IPS DF 6.9 (cell line): Measurements from ENCODE around the gene AGO3.

Source experiments
- DNase-seq: peaks from one replicate; pipeline ENCODE4 v3.0.0-alpha.2; 2013; ENCODE audit warnings: low read depth, low spot score
- H3K27ac ChIP-seq: one replicate; pipeline ENCODE4 v1.5.1; 2013; ENCODE audit warnings: low read length, control low read depth
- H3K27me3 ChIP-seq: 2 replicates; pipeline ENCODE4 v1.6.1; 2013; ENCODE audit warnings: mild to moderate bottlenecking, low read length; ENCODE audit not compliant: control insufficient read depth, insufficient read depth
- H3K36me3 ChIP-seq: 2 replicates; pipeline ENCODE4 v1.6.1; 2013; ENCODE audit warnings: low read length; ENCODE audit not compliant: control insufficient read depth, insufficient read depth
- H3K4me1 ChIP-seq: 2 replicates; pipeline ENCODE4 v1.6.1; 2013; ENCODE audit warnings: low read length; ENCODE audit not compliant: control insufficient read depth, insufficient read depth
- H3K4me3 ChIP-seq: 2 replicates; pipeline ENCODE4 v1.5.1; 2013; ENCODE audit warnings: mild to moderate bottlenecking, low read length
- H3K9me3 ChIP-seq: 2 replicates; pipeline ENCODE4 v1.6.1; 2013; ENCODE audit warnings: low read length, inconsistent platforms; ENCODE audit not compliant: control insufficient read depth, insufficient read depth
- WGBS: extraction: QIAGEN DNeasy Blood & Tissue Kit; methylation state at CpG from one replicate; pipeline ENCODE4 v1.1.7; 2013; ENCODE audit warnings: mixed read lengths, missing lambda C conversion rate; ENCODE audit not compliant: insufficient read length, insufficient coverage; 5-methylcytosine and 5-hydroxymethylcytosine counted together

The AGO3 gene

DNA sequence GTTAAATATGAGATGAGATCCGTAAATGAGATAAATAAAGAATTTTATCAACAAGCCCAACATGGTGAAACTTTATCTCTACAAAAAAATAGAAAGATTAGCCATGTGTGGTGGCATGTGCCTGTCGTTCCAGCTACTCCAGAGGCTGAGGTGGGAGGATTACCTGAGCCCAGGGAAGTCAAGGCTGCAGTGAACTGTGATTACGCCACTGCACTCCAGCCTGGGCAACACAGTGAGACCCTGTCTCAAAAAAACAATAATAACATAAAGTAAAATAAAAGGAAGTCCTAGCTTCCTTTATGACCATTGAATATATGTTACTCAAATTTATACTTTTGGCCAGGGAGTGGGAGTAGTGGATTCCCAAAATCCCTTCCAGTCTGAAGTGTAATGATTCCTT lies 104.2 kb downstream of the AGO3 start:
- Histone ChIP-seq H3K4me3 (no peak overlapping the region), H3K27me3 (no peaks in the 10 kb centered on the region), H3K36me3 (no peaks in the 10 kb centered on the region), H3K9me3 (no peaks in the 10 kb centered on the region), H3K27ac (no peak overlapping the region), H3K4me1 (no peaks in the 10 kb centered on the region)
- no CpG with 5 or more reads among the region's 3 CpGs for WGBS
- no peak for DNase-seq

DNA sequence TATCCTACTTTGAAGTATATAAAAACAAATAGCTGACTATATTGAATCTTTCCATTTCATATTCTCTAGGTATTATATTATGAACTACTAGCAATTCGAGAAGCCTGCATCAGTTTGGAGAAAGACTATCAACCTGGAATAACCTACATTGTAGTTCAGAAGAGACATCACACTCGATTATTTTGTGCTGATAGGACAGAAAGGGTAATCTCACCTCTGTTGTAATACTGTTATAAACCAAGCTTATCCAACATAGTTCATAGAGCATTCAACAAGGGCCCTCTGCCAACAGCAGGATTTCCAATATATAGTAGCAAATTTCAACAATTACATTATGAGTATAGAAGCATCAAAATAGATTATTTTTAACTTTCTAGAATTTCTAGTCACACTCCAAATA lies 109.3 kb downstream of the AGO3 start:
- WGBS: no CpG with 5 or more reads among the region's 2 CpGs
- H3K4me3 ChIP-seq: no peak overlapping the region
- no peaks in the 10 kb centered on the region; the same call in 1 of the 2 replicates for H3K36me3 ChIP-seq

DNA sequence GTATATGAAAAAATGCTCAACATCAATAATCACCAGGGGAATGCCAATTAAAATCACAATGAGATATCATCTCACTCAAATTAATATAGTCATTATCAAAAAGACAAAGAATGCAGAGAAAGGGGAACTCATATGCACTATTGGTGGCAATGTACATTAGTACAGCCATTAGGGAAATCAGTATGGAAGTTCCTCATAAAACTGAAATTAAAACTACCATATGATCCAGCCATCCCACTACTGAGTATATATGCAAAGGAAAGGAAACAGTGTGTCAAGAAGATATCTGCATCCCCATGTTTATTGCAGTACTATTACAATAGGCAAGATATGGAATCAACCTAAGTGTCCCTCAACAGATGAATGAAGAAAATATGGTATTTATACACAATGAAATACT lies 120.9 kb downstream of the AGO3 start:
- no peak for DNase-seq
- H3K4me1 ChIP-seq: no peaks in the 10 kb centered on the region
- H3K27ac ChIP-seq: no peak overlapping the region
- H3K27me3 ChIP-seq: no peaks in the 10 kb centered on the region
- no peak overlapping the region for H3K4me3 ChIP-seq
- H3K36me3 ChIP-seq: no peaks in the 10 kb centered on the region; the same call in 1 of the 2 replicates
- no peaks in the 10 kb centered on the region for H3K9me3 ChIP-seq

More for the DNA sequence above, 109.3 kb downstream of the AGO3 start:
- H3K27ac ChIP-seq: no peak overlapping the region
- no peak for DNase-seq
- H3K27me3 ChIP-seq: no peaks in the 10 kb centered on the region
- no peaks in the 10 kb centered on the region for H3K9me3 ChIP-seq
- no peaks in the 10 kb centered on the region for H3K4me1 ChIP-seq

DNA sequence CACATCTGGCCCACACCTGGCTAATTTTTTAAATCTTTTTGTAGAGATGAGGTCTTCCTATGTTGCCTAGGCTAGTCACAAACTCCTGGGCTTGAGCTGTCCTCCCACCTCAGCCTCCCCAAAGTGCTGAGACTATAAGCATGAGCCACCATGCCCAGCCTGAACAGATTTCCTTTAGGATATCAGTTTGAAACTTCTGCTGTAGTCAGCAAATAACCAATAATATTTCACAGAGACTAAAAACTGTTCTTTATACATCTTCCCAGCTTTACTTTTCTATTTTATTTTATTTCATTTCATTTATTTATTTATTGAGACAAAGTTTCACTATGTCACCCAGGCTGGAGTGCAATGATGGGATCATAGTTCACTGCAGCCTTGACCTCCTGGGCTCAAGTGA lies 123.1 kb downstream of the AGO3 start:
- Histone ChIP-seq H3K27me3 (no peaks in the 10 kb centered on the region), H3K4me1 (no peaks in the 10 kb centered on the region), H3K9me3 (no peaks in the 10 kb centered on the region), H3K27ac (no peak overlapping the region), H3K36me3 (no peaks in the 10 kb centered on the region), H3K4me3 (no peak overlapping the region)
- no peak for DNase-seq

DNA sequence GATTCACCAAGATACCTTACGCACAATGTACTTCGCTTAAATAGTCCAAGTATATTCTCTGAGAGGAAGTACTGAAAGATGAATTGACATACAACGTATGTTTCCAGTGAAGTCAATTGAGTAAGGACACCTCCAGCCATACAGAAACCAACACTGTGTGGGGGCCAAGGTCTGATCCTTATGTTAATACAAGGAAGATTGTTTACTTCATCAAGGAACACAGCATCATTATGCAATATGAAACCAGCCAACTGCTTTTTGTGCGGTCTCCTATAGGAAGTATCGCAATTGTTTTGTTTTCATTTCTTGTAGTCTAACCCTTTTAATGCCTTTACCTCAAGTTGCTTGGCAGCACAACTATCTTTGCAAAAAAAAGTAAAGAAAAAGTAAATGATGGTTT lies 124.8 kb downstream of the AGO3 start:
- H3K4me1 ChIP-seq: no peaks in the 10 kb centered on the region
- H3K27me3 ChIP-seq: no peaks in the 10 kb centered on the region
- no peak overlapping the region for H3K27ac ChIP-seq
- H3K36me3 ChIP-seq: no peaks in the 10 kb centered on the region
- DNase-seq: no peak
- no CpG with 5 or more reads among the region's 5 CpGs for WGBS
- H3K4me3 ChIP-seq: no peak overlapping the region
- no peaks in the 10 kb centered on the region for H3K9me3 ChIP-seq

DNA sequence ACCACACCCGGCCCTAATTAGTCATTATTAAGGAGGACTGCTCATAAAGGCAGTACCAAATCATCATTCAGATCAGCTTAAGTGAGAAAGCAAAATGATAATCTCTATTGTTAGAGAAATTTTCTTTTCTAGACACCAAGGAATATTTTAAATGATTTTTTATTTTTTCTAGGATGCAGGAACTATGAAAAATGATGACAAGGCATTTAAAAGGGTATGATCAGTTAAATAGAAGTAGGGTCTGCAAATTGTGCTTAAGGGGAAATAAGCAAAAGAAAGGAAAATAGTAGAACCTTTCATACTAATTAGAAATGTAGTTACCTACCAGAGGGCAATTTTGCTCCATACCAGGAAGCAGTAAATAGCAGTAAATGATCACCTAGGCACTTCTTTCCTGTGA lies 131.4 kb downstream of the AGO3 start:
- no peak for DNase-seq
- no CpG with 5 or more reads among the region's 1 CpG for WGBS
- H3K27me3 ChIP-seq: no peaks in the 10 kb centered on the region
- H3K9me3 ChIP-seq: no peaks in the 10 kb centered on the region
- H3K36me3 ChIP-seq: no peaks in the 10 kb centered on the region
- no peaks in the 10 kb centered on the region for H3K4me1 ChIP-seq
- H3K4me3 ChIP-seq: no peak overlapping the region
- no peak overlapping the region for H3K27ac ChIP-seq

DNA sequence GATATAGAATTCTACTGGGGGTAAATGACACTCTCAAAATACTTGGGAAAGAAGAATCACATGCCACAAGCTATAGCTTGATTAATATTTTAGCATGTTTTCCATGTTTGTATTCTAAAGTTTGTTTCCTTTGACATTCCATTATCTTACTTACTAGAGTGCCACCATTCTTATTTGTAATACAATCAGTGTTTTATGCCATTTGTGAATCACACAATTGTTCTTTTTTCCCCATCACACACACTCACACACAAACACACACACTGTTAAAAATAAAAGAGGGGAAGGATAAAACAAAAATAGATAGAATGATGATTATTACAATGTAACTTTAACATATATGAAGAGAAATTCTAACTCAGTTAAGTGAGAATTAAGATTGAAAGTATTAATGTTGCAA lies 137.0 kb downstream of the AGO3 start:
- no peaks in the 10 kb centered on the region for H3K27me3 ChIP-seq
- no peaks in the 10 kb centered on the region for H3K36me3 ChIP-seq
- no peak overlapping the region for H3K27ac ChIP-seq
- no peaks in the 10 kb centered on the region for H3K4me1 ChIP-seq
- H3K4me3 ChIP-seq: no peak overlapping the region
- DNase-seq: no peak
- no peaks in the 10 kb centered on the region for H3K9me3 ChIP-seq

DNA sequence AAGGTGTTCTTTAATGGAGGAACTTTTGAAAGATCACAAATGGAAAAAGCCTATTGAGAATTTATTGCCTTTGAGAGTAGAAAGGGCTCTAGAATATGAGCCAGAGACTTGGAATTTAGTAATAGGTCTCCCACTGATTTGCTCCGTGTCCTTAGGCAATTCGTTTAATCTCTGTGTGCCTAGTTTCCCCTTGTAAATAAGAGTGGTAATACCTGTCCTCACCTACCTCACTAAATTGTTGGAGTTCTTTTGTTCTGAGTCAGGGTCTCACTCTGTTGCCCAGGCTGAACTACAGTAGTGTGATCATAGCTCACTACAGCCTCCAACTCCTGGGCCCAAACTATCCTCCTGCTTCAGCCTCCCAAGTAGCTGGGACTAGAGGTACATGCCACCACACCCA lies 138.0 kb downstream of the AGO3 start:
- no peaks in the 10 kb centered on the region for H3K9me3 ChIP-seq
- no peak for DNase-seq
- H3K27me3 ChIP-seq: no peaks in the 10 kb centered on the region
- no peaks in the 10 kb centered on the region for H3K4me1 ChIP-seq
- no CpG with 5 or more reads among the region's 2 CpGs for WGBS
- H3K27ac ChIP-seq: no peak overlapping the region
- no peak overlapping the region for H3K4me3 ChIP-seq
- no peaks in the 10 kb centered on the region for H3K36me3 ChIP-seq

DNA sequence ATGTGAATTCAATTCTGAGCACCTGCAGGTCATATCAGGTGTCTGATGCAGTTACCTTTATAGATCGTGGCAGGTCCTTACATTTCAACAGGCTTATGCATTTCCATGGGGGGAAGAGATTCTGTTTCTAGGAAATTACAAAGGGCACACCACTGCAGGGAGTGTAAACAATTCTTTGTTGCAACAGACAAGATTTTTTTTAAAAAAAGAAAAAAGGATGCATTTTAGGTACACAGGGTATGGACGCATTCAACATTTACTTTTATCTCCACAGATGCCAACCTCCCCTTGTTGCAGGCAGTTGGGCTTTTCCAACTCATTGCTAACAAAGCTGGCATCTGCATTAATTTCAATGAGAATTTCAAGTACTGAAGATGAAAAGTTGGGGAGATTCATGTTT lies 139.4 kb downstream of the AGO3 start:
- WGBS: no CpG with 5 or more reads among the region's 2 CpGs
- no peaks in the 10 kb centered on the region for H3K36me3 ChIP-seq
- no peaks in the 10 kb centered on the region for H3K4me1 ChIP-seq
- no peaks in the 10 kb centered on the region for H3K27me3 ChIP-seq
- DNase-seq: no peak
- no peak overlapping the region for H3K4me3 ChIP-seq
- no peak overlapping the region for H3K27ac ChIP-seq
- H3K9me3 ChIP-seq: no peaks in the 10 kb centered on the region

DNA sequence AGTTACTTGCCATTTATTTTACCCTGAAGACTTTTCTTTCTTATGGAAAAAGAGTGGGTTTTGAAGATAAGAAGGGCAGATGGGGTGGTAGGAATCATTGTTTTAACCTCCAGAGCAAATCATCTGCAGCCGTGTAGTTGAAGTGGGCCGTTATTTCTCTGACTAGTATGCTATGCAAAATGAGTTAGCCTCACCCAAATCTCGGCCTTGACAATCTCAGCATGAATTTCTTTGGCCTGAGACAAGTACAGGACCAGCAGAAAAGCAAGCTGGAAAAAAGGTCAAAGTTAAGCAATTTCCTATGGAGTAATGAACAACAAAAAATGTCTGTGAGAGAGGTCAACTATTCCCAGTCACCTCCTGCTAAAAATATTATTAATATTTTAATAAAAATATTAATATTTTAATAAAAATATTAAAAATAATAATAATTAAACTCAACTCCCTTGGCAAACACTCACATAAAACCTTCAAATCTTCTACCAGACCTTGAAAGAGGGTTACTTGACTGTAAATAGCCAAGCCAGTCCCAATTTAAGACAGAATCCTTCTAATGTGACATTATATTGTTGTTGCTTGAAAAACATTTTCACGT lies 146.2 kb downstream of the AGO3 start:
- Histone ChIP-seq H3K27ac (no peak overlapping the region), H3K4me3 (no peak overlapping the region), H3K9me3 (no peaks in the 10 kb centered on the region), H3K4me1 (peaks cover 2% of the 10 kb centered on the region; the same call in 1 of the 2 replicates), H3K27me3 (no peaks in the 10 kb centered on the region), H3K36me3 (no peaks in the 10 kb centered on the region)
- WGBS: no CpG with 5 or more reads among the region's 4 CpGs
- no peak for DNase-seq

DNA sequence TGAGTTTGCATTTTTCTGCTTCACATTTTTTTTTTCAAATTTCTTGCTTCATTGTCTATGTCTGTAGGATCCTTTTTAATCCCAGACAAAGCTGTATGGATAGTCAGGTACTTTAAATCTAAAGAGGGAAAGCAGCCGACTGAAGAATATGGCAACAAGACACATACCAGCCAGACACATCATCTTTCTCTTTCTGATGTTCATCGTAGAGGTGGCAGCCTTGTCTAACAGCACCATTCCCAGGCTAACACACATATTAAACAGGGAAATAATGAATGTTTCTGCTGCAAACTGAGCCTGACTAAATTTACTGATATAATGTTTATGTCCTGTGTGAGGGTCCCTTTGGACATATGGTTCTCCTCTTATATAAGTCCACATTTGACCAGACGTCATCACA lies 149.3 kb downstream of the AGO3 start:
- Histone ChIP-seq H3K9me3 (no peaks in the 10 kb centered on the region), H3K27me3 (no peaks in the 10 kb centered on the region)

More for the DNA sequence above, 149.3 kb downstream of the AGO3 start:
- Histone ChIP-seq H3K36me3 (no peaks in the 10 kb centered on the region), H3K27ac (no peak overlapping the region), H3K4me3 (no peak overlapping the region), H3K4me1 (peaks cover 6% of the 10 kb centered on the region; the same call in 1 of the 2 replicates)
- no CpG with 5 or more reads among the region's 3 CpGs for WGBS
- no peak for DNase-seq
